ENCODE results near the gene FSTL3.
"Not testable (repeated sequence)": the region's sequence is repeated elsewhere in the genome, so short reads cannot be mapped to it uniquely, and the experiment has no call there.

- TF ChIP-seq, protein P1, sequence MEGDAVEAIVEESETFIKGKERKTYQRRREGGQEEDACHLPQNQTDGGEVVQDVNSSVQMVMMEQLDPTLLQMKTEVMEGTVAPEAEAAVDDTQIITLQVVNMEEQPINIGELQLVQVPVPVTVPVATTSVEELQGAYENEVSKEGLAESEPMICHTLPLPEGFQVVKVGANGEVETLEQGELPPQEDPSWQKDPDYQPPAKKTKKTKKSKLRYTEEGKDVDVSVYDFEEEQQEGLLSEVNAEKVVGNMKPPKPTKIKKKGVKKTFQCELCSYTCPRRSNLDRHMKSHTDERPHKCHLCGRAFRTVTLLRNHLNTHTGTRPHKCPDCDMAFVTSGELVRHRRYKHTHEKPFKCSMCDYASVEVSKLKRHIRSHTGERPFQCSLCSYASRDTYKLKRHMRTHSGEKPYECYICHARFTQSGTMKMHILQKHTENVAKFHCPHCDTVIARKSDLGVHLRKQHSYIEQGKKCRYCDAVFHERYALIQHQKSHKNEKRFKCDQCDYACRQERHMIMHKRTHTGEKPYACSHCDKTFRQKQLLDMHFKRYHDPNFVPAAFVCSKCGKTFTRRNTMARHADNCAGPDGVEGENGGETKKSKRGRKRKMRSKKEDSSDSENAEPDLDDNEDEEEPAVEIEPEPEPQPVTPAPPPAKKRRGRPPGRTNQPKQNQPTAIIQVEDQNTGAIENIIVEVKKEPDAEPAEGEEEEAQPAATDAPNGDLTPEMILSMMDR (IDR thresholded peaks at IDR 0.05; ENCODE audit: low read length): not testable (repeated sequence)
- TF ChIP-seq EZH2phosphoT487 (IDR thresholded peaks at IDR 0.05; ENCODE audit: low read length): not testable (repeated sequence)
These were observed 49.6 kb upstream of the FSTL3 start for GRCh38 chr19:626566-626965.

Measured in MM.1S (cell line).